ENCODE measurements around the gene FXYD1. TPM values are rescaled to one million over a fixed set of nuclear protein-coding genes. Genes with fewer than 3 reads are reported as not detected.
"Not testable (repeated sequence)": the region's sequence is repeated elsewhere in the genome, so short reads cannot be mapped to it uniquely, and the experiment has no call there.

FXYD1 gene
- not detected in 2 replicates for total RNA-seq (2014; rRNA removed; shearing (Covaris generic))

- DNase-seq (ENCODE audit: low spot score): no peak
Observed at GRCh38 chr19:35138305-35138892, at the start of gene FXYD1. FXYD1 (plus strand) TSS chr19:35138824; CDS start chr19:35140080, 1,256 bp downstream.

DNA sequence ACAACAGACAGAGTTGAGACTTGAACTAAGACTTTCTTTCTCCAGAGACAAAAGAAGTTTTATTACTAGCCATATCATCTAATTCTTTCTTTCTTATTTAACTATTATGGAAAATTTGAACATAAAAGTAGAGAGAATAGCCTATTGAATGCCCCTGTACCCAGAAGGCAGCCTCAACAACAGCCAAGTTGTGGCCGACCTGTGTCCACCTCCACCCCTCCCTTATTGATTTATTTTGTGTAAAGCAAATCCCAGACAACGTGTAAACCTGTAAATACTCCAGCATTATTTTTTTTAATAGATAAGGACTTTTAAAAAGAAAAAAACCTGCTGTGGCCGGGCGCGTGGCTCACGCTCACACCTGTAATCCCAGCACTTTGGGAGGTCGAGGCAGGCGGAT, 49.1 kb upstream of the FXYD1 start:
- no peak for DNase-seq (ENCODE audit: low spot score)

DNA sequence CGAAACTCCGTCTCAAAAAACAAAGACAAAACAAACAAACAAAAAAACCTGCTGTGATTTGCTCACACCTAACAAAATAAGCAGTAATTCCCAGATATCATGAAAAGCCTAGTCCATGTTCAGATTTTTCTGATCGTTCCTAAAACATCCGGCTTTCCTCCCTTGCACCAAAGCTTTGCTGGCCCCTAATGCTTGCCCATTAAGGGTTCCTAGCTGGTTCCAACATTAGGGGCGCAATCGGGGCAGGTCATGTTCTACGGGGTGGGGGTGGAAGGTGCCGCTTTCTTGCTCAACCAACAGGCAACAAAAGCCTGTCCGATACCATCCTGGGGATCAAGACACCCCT, 48.5 kb upstream of the FXYD1 start:
- no peak for DNase-seq (ENCODE audit: low spot score)

DNA sequence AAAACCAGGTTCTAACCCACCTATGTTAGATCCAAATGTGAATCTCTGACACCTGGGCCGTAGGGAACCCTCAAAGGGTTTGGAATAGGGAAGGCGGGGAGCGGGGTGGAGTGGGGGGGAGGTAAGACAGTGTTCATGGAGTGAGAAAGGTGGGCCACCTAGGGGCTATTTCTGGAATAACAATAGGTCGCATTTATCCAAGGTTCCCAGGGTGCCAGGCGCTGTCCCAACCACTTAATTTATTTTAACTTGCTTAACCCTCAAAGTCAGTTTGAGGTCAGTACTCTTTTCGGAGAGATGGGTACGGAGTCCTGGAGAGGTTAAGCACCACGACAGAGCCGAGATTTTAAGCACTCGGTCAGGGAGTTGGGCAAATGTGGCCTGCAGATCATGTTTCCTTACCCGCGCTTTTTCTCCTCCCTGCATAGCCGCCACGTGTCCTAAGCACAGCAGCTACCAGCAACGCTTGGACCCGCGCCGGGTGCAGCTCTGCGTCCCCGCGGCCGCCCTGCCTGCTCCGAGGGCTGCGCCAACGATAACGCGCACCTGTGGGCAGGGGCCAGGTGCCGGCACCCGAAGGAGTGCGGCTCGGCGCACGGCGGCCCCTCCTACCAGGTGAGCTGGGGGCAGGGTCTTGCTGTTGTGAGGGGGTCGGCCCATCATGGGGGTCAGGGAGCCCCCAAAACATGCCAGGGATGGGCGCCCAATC, 48.0 kb upstream of the FXYD1 start:
- DNase-seq (ENCODE audit: low spot score): peak; percentile 66

DNA sequence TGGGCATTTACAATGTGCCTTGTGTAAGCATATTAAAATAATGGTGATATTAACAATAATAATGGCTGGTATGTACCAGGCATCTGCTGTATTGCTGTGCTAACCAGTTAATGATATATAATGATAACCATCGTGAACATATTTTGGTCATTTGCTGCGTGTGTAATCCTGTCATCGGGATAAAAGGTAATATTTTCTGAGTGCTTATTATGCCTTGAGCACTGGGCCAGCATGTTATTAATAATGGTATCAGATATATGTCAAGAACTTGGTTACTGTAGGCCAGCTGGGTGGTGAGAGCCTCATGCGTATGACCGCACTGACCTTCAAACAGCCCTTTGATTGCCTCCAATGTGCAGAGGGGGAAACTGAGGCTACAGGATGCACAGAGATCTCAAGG, 45.2 kb upstream of the FXYD1 start:
- DNase-seq (ENCODE audit: low spot score): no peak

DNA sequence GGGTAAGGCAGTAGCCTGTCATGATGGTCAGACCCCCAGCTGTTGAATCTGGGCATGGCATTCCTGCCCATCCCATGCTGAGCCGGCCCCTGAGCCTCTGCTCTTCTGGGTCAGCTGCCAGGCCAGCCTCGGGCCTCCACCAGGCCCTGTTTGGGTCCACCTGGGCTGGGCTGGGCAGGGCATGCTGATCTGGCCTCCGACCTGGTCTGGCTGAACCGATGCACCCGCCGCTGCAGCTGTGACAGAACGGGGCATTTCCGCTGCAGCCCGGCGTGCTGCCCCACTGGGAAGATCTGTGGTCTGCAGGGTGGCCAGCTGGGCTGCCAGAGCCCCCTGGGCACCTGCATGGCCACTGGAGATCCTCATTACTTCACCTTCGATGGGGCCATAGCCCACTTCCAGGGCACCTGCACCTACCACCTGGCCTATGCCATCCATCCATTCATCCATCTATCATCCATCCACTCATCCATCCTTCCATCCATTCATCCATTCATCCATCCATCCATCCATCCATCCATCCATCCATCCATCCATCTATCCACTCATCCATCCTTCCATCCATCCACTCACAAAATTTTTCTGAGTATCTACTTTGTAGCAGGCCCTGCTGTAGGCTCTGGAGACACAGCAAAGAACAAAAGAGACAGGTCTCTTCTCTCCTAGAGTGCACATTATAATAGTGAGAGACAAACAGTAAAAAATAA, 44.5 kb upstream of the FXYD1 start:
- no peak for DNase-seq (ENCODE audit: low spot score)

DNA sequence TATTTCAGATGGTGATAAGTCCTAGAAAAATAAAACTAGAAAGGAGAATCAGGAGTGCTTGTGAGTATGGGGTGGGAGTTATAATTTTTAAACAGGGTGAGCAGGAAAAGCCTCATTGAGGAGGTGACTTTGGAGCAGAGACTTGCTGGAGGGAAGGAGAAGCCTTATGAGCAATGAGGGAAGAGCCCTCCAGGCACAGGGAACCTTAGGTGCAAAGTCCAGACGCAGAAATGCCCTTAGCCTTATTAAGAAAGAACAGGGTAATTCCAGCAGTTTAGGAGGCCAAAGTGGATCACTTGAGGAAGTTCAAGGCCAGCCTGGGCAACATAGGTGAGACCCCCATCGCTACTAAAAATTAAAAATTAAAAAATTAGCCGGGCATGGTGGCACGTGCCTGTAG, 44.0 kb upstream of the FXYD1 start:
- DNase-seq (ENCODE audit: low spot score): no peak

- no peak for DNase-seq (ENCODE audit: low spot score)
Observed at GRCh38 chr19:35095667-35096368, 42.8 kb upstream of the FXYD1 start.

- DNase-seq (ENCODE audit: low spot score): no peak
Observed at GRCh38 chr19:35098413-35099049, 40.1 kb upstream of the FXYD1 start.

- no peak for DNase-seq (ENCODE audit: low spot score)
Observed at GRCh38 chr19:35099155-35099896, 39.3 kb upstream of the FXYD1 start.

- DNase-seq (ENCODE audit: low spot score): no peak
Observed at GRCh38 chr19:35099897-35100275, 38.7 kb upstream of the FXYD1 start.

DNA sequence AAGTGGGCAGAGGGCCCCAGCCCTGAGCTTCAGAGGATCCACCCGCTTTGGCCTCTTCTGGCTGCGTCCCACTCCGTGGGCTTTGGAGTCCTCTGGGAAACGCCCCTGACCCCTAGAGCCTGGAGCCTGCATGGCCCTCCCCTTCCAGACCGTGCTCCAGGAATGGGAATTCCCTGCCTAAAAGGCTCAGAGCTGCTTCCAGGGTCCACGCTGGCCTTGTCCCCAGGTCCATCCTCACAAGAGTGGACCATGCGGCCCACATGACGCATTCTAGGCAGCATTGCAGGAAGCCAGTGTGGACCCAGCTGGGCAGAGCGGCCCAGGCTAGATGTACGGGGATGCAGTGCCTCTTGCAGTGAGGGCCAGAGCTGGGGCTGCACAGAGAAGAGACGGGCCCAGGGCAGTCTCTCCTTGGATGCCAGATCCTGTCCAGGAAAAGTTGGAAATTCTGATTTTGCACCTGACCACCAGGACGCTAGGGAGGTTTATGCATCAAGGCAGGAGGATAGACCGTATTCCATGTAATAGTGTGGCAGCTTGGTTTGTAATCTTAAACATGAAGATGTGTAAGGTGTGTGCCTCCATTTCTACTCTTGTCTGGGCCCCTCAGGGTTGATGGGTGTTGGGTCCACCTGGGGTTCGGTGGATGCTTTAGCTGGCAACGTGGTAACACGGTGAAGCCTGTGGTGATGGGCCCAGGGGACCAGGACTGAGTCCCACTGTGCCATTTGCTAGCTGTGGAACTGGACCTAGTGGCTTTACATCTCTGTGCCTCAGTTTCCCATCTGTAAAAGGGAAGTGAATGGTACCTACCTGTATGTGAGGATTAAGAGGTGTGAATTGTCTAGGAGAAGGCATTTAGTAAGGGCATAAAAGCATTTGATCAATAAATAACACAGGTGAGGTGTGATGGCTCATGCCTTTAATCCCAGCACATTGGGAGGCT, 37.8 kb upstream of the FXYD1 start:
- no peak for DNase-seq (ENCODE audit: low spot score)

DNA sequence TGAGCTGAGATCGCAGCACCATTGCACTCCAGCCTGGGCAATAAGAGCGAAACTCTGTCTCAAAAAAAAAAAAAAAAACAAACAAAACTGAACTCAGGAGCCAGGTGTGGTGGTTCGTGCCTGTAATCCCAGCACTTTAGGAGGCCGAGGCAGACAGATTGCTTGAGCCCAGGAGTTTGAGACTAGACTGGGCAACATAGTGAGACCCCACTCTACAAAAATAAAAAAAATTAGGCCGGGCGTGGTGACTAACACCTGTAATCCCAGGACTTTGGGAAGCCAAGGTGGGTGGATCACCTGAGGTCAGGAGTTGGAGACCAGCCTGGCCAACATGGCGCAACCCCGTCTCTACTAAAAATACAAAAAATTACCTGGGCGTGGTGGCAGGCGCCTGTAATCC, 36.7 kb upstream of the FXYD1 start:
- not testable (repeated sequence) for DNase-seq (ENCODE audit: low spot score)

DNA sequence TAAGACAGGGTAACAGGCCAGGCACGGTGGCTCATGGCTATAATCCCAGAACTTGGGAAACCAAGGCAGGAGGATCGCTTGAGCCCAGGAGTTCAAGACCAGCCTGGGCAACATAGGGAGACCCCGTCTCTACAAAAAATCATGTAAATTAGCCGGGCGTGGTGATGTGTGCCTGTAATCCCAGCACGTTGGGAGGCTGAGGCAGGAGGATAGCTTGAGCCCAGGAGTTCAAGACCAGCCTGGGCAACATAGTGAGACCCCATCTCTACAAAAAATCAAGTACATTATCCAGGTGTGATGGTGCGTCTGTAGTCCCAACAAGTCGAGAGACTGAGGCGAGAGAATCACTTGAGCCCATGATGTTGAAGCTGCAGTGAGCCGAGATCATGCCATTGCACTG, 35.0 kb upstream of the FXYD1 start:
- DNase-seq (ENCODE audit: low spot score): not testable (repeated sequence)

DNA sequence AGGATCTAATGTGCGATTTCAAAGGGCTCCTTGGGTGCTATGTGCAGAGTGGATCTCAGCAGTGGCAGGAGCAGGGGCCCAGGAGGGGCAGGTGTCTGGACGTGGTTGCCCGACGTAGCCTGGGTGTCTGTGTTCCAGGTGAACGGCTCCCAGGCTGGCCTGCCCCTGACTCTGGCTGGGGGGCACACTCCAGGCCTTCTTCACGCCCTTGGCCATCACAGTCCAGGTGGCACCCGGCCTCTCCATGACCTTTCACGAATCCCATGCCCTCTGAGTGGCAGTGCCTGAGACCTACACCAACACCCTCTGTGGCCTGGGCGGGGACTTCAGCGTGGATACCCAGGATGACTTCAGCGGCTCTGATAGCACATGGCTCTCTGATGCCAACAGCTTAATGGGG, 34.3 kb upstream of the FXYD1 start:
- DNase-seq (ENCODE audit: low spot score): no peak

DNA sequence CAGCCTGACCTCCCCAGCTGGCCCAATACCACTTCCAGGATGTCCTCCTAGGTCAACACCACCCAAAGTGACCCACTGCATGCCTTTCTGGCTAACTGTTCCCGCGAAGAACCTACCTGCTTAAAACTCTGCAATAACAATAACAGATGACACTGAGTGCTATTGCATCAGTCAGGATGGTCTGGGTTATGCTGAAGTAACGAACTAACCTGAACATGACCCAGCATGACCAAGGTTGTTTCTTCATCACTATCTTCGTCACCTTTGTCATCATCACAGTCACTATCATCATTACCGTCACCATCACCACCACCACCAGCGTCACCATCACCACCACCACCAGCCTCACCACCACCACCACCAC, 33.6 kb upstream of the FXYD1 start:
- no peak for DNase-seq (ENCODE audit: low spot score)

- DNase-seq (ENCODE audit: low spot score): no peak
Observed at GRCh38 chr19:35105411-35106290, 33.0 kb upstream of the FXYD1 start.

GRCh38 chr19:35106291-35106583, 32.4 kb upstream of the FXYD1 start:
- no peak for DNase-seq (ENCODE audit: low spot score)

- no peak for DNase-seq (ENCODE audit: low spot score)
Observed at GRCh38 chr19:35106898-35107541, 31.6 kb upstream of the FXYD1 start.
